Measurements from ENCODE around the gene DUSP22. TPM values are rescaled to one million over a fixed set of nuclear protein-coding genes. Genes with fewer than 3 reads are reported as not detected.

Gene DUSP22
- total RNA-seq, 1 experiment from 2014 or later, result 19.2 TPM

DNA sequence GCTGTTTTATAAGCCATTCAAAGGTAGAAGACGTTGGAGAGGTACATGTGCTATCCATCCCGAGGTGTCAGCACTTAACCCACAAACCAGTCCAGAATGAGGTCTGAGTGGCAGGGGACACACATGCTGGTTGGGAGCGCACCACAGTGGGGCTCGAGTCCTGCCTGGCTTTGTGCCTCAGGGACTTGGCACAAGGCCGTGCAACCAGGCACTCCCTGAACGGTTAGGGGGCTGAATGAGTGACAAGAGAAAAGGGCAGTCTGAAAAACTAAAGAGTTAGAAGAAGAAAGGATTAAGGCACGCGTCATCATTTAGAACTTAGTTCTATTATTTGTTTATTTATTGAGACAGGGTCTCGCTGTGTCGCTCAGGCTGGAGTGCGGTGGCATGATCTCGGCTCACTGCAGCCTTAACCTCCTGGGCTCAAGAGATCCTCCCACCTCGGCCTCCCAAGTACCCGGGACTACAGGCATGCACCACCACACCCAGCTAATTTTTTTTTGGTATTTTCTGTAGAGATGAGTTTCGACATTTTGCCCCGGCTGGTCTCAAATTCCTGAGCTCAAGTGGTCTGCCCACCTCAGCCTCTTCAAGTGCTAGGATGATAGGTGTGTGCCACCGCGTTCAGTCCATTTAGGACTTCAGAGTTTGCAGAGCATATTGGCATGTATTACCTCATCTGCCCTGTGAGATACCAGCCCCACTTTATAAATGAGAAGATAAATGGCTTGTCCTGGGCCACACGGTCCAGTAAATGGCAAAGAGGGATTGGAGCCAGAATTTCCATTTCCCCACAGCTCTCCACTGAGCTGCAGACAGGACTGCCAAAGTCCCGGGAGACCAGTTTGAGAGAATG is 51.9 kb downstream of the DUSP22 start:
- ATAC-seq, result no peak
- Histone ChIP-seq H3K4me2 (ENCODE audit: low read length) (no peak overlapping the region), H3K27me3 (ENCODE audit: insufficient read depth, low read length) (no peaks in the 10 kb centered on the region), H2AFZ (ENCODE audit: low read depth, low read length, poor library complexity, severe bottlenecking) (no peak overlapping the region), H3K27ac (ENCODE audit: low read depth, low read length) (no peak overlapping the region), H3K4me3 (replicated peaks in 1 of 2; ENCODE audit: low read depth in 1 of 2, low read length in 2 of 2) (no peak overlapping the region), H3K79me2 (ENCODE audit: insufficient read depth, low read length) (no peaks in the 10 kb centered on the region), H3K9me2 (ENCODE audit: insufficient read depth) (no peaks in the 10 kb centered on the region), H3K36me3 (ENCODE audit: control insufficient read depth in 1 of 2, insufficient read depth in 2 of 2, low read length in 2 of 2) (no peaks in the 10 kb centered on the region), H3K9ac (ENCODE audit: low read length) (no peak overlapping the region), H3K4me1 (ENCODE audit: control insufficient read depth in 1 of 2, insufficient read depth in 2 of 2, low read length in 2 of 2) (no peaks in the 10 kb centered on the region), H3K9me3 (ENCODE audit: control insufficient read depth in 1 of 2, insufficient read depth in 1 of 2, low read depth in 1 of 2, low read length in 2 of 2) (peaks cover 0 to 10% of the 10 kb centered on the region in 2 experiments; a peak in 2 of 4 replicates), H4K20me1 (ENCODE audit: insufficient read depth) (no peaks in the 10 kb centered on the region)
- ChIA-PET CTCF (no interaction called here), RAD21 (ENCODE audit: low non-redundant PET in 1 of 2, low total read pairs in 2 of 2, uncharacterized antibody in 2 of 2, unreplicated experiment in 2 of 2) (no interaction called here), POLR2A (no interaction called here)
- DNase-seq (ENCODE audit: low read depth, low spot score), result no peak
- TF ChIP-seq EZH2 (IDR thresholded peaks at IDR 0.05) (no peak), TCF7L2 (IDR thresholded peaks at IDR 0.05; ENCODE audit: borderline replicate concordance, extremely low read depth, insufficient read depth, insufficient read length) (no peak), EZH2phosphoT487 (IDR thresholded peaks at IDR 0.05; ENCODE audit: borderline replicate concordance) (no peak), POLR2A (IDR thresholded peaks at IDR 0.05; ENCODE audit: borderline replicate concordance, extremely low read depth, insufficient read depth, insufficient read length) (no peak), POLR2AphosphoS5 (IDR thresholded peaks at IDR 0.05; ENCODE audit: low read depth, low read length) (no peak), EGR1 (IDR thresholded peaks at IDR 0.05; ENCODE audit: low read depth) (no peak), ZNF274 (IDR thresholded peaks at IDR 0.05; ENCODE audit: low read depth, low read length) (no peak), SP1 (IDR thresholded peaks at IDR 0.05; ENCODE audit: low read depth) (no peak)
- TF ChIP-seq, protein P1, sequence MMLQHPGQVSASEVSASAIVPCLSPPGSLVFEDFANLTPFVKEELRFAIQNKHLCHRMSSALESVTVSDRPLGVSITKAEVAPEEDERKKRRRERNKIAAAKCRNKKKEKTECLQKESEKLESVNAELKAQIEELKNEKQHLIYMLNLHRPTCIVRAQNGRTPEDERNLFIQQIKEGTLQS (IDR thresholded peaks at IDR 0.05), result no peak
- TF ChIP-seq, protein P2, sequence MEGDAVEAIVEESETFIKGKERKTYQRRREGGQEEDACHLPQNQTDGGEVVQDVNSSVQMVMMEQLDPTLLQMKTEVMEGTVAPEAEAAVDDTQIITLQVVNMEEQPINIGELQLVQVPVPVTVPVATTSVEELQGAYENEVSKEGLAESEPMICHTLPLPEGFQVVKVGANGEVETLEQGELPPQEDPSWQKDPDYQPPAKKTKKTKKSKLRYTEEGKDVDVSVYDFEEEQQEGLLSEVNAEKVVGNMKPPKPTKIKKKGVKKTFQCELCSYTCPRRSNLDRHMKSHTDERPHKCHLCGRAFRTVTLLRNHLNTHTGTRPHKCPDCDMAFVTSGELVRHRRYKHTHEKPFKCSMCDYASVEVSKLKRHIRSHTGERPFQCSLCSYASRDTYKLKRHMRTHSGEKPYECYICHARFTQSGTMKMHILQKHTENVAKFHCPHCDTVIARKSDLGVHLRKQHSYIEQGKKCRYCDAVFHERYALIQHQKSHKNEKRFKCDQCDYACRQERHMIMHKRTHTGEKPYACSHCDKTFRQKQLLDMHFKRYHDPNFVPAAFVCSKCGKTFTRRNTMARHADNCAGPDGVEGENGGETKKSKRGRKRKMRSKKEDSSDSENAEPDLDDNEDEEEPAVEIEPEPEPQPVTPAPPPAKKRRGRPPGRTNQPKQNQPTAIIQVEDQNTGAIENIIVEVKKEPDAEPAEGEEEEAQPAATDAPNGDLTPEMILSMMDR (IDR thresholded peaks at IDR 0.05 in 2 of 3, conservative IDR thresholded peaks at IDR 0.05 in 1 of 3; ENCODE audit: borderline replicate concordance in 1 of 3, insufficient read depth in 1 of 3, low read depth in 2 of 3, low read length in 2 of 3), result no peak
- TF ChIP-seq, protein P3, sequence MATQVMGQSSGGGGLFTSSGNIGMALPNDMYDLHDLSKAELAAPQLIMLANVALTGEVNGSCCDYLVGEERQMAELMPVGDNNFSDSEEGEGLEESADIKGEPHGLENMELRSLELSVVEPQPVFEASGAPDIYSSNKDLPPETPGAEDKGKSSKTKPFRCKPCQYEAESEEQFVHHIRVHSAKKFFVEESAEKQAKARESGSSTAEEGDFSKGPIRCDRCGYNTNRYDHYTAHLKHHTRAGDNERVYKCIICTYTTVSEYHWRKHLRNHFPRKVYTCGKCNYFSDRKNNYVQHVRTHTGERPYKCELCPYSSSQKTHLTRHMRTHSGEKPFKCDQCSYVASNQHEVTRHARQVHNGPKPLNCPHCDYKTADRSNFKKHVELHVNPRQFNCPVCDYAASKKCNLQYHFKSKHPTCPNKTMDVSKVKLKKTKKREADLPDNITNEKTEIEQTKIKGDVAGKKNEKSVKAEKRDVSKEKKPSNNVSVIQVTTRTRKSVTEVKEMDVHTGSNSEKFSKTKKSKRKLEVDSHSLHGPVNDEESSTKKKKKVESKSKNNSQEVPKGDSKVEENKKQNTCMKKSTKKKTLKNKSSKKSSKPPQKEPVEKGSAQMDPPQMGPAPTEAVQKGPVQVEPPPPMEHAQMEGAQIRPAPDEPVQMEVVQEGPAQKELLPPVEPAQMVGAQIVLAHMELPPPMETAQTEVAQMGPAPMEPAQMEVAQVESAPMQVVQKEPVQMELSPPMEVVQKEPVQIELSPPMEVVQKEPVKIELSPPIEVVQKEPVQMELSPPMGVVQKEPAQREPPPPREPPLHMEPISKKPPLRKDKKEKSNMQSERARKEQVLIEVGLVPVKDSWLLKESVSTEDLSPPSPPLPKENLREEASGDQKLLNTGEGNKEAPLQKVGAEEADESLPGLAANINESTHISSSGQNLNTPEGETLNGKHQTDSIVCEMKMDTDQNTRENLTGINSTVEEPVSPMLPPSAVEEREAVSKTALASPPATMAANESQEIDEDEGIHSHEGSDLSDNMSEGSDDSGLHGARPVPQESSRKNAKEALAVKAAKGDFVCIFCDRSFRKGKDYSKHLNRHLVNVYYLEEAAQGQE (IDR thresholded peaks at IDR 0.05; ENCODE audit: low read depth), result no peak
- no TSS peak for BruUV-seq (replicated peaks)
- intact Hi-C loops (cut with micrococcal nuclease), result no loop called here
